ENCODE results near the gene ZNF605.

- TF ChIP-seq, protein P1, sequence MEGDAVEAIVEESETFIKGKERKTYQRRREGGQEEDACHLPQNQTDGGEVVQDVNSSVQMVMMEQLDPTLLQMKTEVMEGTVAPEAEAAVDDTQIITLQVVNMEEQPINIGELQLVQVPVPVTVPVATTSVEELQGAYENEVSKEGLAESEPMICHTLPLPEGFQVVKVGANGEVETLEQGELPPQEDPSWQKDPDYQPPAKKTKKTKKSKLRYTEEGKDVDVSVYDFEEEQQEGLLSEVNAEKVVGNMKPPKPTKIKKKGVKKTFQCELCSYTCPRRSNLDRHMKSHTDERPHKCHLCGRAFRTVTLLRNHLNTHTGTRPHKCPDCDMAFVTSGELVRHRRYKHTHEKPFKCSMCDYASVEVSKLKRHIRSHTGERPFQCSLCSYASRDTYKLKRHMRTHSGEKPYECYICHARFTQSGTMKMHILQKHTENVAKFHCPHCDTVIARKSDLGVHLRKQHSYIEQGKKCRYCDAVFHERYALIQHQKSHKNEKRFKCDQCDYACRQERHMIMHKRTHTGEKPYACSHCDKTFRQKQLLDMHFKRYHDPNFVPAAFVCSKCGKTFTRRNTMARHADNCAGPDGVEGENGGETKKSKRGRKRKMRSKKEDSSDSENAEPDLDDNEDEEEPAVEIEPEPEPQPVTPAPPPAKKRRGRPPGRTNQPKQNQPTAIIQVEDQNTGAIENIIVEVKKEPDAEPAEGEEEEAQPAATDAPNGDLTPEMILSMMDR (IDR thresholded peaks at IDR 0.05; ENCODE audit: low read depth, low read length), result no peak
- TF ChIP-seq, protein P2, sequence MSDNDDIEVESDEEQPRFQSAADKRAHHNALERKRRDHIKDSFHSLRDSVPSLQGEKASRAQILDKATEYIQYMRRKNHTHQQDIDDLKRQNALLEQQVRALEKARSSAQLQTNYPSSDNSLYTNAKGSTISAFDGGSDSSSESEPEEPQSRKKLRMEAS (IDR thresholded peaks at IDR 0.05; ENCODE audit: low read depth, low read length), result no peak
These were observed 754 bp downstream of the ZNF605 start for GRCh38 chr12:132955094-132956010.
